Stimulated activated CD8-positive, alpha-beta memory T cell treated with anti-CD3 and anti-CD28 coated beads, Interleukin-7, amount 100 ng/mL, for 1 hour (primary cell): ENCODE measurements around the gene MTMR11.
"Not testable (repeated sequence)": the region's sequence is repeated elsewhere in the genome, so short reads cannot be mapped to it uniquely, and the experiment has no call there.

Source experiments
- DNase-seq, 2 donors: peaks; one replicate each; pipeline ENCODE4 v3.0.0-alpha.2; 2020; ENCODE audit warnings: low read depth in 2 of 2

MTMR11 gene

GRCh38 chr1:149936170-149936991 is at the start of gene MTMR11:
Gene MTMR11 (minus strand): TSS chr1:149936879. CDS start chr1:149936647, 232 bp downstream.
- no peak for DNase-seq

GRCh38 chr1:149979972-149980540 is 43.4 kb upstream of the MTMR11 start:
- no peak for DNase-seq

GRCh38 chr1:149979245-149979971 is 42.7 kb upstream of the MTMR11 start:
- DNase-seq: no peak

- DNase-seq: no peak
Observed at GRCh38 chr1:149978547-149979023, 41.9 kb upstream of the MTMR11 start.

- no peak for DNase-seq
Observed at GRCh38 chr1:149977345-149977744, 40.7 kb upstream of the MTMR11 start.

GRCh38 chr1:149972547-149972946 is 35.9 kb upstream of the MTMR11 start:
- no peak for DNase-seq

- no peak for DNase-seq
Observed at GRCh38 chr1:149967646-149968045, 31.0 kb upstream of the MTMR11 start.

GRCh38 chr1:149967041-149967440 is 30.4 kb upstream of the MTMR11 start:
- no peak for DNase-seq

- no peak for DNase-seq
Observed at GRCh38 chr1:149966405-149966804, 29.7 kb upstream of the MTMR11 start.

- no peak for DNase-seq
Observed at GRCh38 chr1:149965440-149965839, 28.8 kb upstream of the MTMR11 start.

- DNase-seq: no peak
Observed at GRCh38 chr1:149963358-149963757, 26.7 kb upstream of the MTMR11 start.

GRCh38 chr1:149962736-149963135 is 26.1 kb upstream of the MTMR11 start:
- no peak for DNase-seq

- no peak for DNase-seq
Observed at GRCh38 chr1:149962039-149962647, 25.5 kb upstream of the MTMR11 start.

- not testable (repeated sequence) for DNase-seq
Observed at GRCh38 chr1:149957548-149957947, 20.9 kb upstream of the MTMR11 start.

GRCh38 chr1:149949911-149950310 is 13.2 kb upstream of the MTMR11 start:
- DNase-seq: no peak

GRCh38 chr1:149945206-149945605 is 8.5 kb upstream of the MTMR11 start:
- no peak for DNase-seq

- DNase-seq: no peak
Observed at GRCh38 chr1:149942885-149943284, 6.2 kb upstream of the MTMR11 start.

GRCh38 chr1:149942207-149942606 is 5.5 kb upstream of the MTMR11 start:
- DNase-seq: no peak

- no peak for DNase-seq
Observed at GRCh38 chr1:149940427-149940826, 3.7 kb upstream of the MTMR11 start.

- not testable (repeated sequence) for DNase-seq
Observed at GRCh38 chr1:149938668-149939003, 2.0 kb upstream of the MTMR11 start.

GRCh38 chr1:149937759-149938158 is 1.1 kb upstream of the MTMR11 start:
- DNase-seq: no peak

GRCh38 chr1:149936992-149937705 is 470 bp upstream of the MTMR11 start:
- no peak for DNase-seq
